Stimulated activated CD8-positive, alpha-beta memory T cell treated with anti-CD3 and anti-CD28 coated beads, Interleukin-7, amount 100 ng/mL, for 24 hours (primary cell): ENCODE results near the gene IFITM5.
"Not testable (repeated sequence)": the region's sequence is repeated elsewhere in the genome, so short reads cannot be mapped to it uniquely, and the experiment has no call there.

ENCODE experiments used
- DNase-seq: peaks from one replicate; pipeline ENCODE4 v3.0.0-alpha.2; 2020; ENCODE audit warnings: low read depth

Gene IFITM5

DNA sequence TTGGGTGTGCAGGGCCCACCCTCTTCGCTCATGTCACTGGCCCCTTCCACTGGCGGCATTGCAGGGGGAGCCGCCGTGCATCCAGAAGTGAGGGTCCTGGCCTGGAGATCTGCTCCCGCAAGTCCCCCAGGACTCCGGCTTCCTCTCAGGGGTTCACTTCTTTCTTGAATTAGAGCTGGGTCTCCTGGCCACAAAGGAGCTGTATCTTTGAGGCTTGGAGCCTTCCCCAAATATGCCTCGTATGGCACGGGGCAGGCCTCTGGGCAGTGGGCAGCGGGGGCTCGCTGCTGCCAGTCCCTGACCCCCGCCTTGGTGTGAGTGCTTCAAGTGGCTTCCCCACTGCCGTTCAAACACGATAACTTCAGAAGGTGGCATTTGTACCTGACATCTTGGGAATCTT, 28.7 kb upstream of the IFITM5 start:
- DNase-seq: no peak

DNA sequence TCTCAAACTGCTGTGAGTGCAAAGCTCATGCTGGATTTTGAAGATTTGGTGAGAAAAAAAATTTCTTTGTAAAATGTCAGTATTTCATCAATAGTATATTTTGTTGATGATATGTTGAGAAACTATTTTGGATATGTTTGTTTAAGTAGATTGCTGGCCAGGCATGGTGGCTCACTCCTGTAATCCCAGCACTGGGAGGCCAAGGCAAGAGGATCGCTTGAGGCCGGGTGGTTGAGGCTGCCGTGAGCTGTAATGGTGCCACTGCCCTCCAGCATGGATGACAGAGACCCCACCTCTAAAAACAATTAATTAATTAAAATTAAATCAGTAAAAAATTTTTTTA, 28.2 kb upstream of the IFITM5 start:
- no peak for DNase-seq

- no peak for DNase-seq
Observed at GRCh38 chr11:326842-327580, 27.7 kb upstream of the IFITM5 start.

GRCh38 chr11:326592-326841, 27.2 kb upstream of the IFITM5 start:
- DNase-seq: no peak

DNA sequence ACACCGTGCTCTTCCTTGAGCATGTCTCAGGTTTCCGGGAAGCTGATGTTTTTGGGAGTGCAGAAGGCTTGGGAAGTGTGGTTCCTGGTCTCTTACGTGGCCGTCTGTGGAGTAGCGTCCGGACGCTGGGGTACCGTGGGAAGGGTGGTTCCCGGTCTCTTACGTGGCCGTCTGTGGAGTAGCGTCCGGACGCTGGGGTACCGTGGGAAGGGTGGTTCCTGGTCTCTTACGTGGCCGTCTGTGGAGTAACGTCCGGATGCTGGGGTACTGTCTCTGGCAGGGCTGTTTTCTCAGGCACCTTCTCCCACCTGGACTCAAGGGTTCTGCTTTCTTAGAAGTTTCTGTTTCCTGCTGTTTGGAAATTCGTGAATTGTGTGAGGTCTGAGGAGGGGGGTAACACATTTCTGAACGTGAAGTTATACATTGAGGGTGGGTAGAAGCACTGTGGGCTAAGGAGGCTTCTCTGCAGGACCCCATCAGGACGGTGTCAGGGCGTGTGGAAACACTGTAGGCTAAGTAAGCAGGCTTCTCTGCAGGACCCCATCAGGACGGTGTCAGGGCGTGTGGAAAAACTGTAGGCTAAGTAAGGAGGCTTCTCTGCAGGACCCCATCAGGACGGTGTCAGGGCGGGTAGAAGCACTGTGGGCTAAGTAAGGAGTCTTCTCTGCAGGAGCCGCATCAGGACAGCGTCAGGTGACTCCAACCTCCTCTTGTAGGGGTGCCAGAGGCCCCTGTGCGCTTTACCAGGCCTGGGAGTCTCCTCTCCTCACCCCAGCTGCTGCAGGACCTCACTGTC, 26.7 kb upstream of the IFITM5 start:
- DNase-seq: no peak

DNA sequence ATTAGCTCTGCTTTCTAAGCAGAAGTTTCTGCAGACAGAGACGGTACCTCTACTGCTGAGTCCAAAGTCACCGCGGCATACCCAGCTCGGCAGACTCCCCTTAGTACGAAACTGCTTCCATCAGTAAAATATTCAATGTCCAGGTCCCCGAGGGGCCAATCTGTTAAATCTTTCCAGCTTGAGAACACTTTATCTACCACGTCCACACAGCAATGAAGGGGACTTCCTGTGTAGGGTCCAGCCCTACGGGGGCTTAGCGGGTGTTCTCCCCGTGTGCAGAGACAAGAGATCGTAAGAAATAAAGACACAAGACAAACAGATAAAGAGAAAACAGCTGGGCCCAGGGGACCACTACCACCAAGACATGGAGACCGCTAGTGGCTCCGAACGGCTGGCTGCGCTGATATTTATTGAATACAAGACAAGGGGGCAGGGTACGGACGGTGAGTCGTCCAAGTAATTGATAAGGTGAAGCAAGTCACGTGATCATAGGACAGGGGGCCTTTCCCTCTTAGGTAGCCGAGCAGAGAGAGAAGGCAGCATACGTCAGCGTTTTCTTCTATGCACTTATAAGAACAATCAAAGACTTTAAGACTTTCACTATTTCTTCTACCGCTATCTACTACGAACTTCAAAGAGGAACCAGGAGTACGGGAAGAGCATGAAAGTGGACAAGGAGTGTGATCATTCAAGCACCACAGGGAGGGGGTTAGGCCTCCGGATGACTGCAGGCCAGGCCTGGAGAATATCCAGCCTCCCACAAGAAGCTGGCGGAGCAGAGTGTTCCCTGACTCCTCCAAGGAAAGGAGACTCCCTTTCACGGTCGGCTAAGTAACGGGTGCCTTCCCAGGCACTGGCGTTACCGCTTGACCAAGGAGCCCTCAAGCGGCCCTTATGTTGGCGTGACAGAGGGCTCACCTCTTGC, 25.5 kb upstream of the IFITM5 start:
- DNase-seq: not testable (repeated sequence)

DNA sequence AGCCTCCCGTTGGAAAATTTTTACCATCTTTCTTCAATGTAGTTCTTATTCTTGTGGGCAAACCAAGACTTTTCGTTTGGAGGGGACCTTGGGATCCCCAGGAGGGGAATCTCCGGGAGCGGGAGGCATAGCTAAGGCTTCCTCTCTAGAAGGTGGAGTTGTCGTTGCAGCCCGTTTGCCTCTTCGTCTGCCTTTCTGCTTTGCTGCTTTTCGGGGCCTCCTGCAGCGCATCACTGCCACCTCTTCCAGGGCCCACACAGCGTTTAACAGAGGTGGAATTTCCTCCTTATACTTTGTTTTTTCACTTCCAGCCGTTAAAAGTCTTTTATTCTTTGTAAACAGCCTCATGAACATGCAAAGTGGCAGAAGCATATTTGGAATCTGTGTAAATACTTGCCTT, 24.8 kb upstream of the IFITM5 start:
- DNase-seq: no peak

DNA sequence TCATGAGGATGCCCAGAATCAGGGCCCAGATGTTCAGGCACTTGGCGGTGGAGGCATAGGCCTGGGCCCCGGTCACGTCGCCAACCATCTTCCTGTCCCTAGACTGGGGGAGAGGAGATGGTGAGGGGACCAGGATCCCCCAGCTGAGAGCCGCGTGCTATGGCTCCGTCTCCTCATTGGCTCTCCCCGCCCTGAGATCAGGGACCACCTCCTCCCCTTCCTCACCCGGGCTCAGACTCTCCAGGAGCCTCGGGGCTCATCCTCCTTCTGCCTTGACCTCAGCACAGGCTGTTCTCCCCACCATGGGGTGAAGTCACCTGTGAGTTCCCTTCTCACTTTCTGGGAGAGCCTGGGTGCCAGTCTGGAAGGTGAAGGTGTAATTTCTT, 20.6 kb upstream of the IFITM5 start:
- not testable (repeated sequence) for DNase-seq

- DNase-seq: not testable (repeated sequence)
Observed at GRCh38 chr11:319121-319887, 20.0 kb upstream of the IFITM5 start.

- not testable (repeated sequence) for DNase-seq
Observed at GRCh38 chr11:318405-319120, 19.2 kb upstream of the IFITM5 start.

GRCh38 chr11:317668-318404, 18.5 kb upstream of the IFITM5 start:
- not testable (repeated sequence) for DNase-seq

DNA sequence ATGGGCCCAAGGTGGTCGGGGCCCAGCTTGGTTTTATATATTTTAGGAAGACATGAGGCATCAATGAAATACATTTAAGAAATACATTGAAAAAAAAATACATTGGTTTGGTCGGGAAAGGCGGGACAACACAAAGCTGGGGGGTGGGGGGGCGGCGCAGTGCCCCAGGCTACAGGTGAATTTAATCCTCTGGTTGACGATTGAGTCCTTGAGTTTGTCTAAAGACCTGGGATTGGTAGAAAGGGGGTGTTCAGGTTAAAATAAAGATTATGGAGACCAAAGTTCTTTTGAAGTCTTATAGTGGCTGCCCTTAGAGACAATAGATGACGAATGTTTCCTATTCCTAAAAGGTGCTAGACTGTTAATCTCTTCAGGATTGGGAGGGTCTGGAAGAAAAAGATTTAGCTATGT, 17.6 kb upstream of the IFITM5 start:
- DNase-seq: no peak

GRCh38 chr11:316031-316701, 16.8 kb upstream of the IFITM5 start:
- DNase-seq: no peak

DNA sequence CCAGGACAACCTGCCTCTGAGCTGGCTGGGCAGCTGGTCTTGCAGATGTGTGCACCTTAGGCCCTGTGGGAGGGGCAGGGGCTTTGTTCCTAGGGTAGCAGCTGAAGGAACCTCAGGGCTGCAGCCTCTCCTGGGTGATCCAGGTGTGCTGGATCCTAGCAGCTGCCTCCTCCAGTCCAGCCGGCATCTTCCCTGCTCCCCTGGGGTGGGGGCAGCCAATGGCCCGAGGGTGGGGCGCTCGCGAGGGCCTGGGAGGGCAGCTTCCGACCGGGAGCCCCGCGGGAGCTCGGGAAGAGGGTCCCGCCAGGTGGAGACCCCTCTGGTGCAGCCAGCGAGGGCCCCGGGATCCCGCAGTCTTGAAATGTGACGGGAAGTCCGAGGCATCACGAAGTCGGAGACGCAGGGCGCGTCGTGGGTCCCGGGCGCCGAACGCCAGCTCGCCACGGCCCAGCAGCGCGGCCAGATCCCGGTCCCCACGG, 16.2 kb upstream of the IFITM5 start:
- no peak for DNase-seq

- DNase-seq: no peak
Observed at GRCh38 chr11:315051-315481, 15.7 kb upstream of the IFITM5 start.

GRCh38 chr11:314554-314875, 15.2 kb upstream of the IFITM5 start:
- not testable (repeated sequence) for DNase-seq

GRCh38 chr11:313787-314553, 14.6 kb upstream of the IFITM5 start, which contains the start of gene IFITM1:
IFITM1 (plus strand) TSS chr11:314040; CDS start chr11:314171, 131 bp downstream.
- DNase-seq: no peak

GRCh38 chr11:313304-313786, 14.0 kb upstream of the IFITM5 start:
- no peak for DNase-seq
